Uterus (tissue), 2 donors: ENCODE results near the gene LYST.

ENCODE experiments used
- POLR2A ChIP-seq, 2 donors: fragments of 450-650 bp; IDR thresholded peaks; one replicate each; pipeline ENCODE4 v1.6.1; 2016; ENCODE audit warnings: antibody characterized with exemption in 2 of 2, mild to moderate bottlenecking in 1 of 2, moderate library complexity in 1 of 2
- TF ChIP-seq, protein P1 (sequence below), 4 experiments: fragments of 200-600 bp in 2 of 4; fragments of 450-650 bp in 2 of 4; sonication (generic) in 2 of 4; IDR thresholded peaks; one replicate each; pipeline ENCODE4 v1.5.1; 2016 to 2019; ENCODE audit warnings: antibody characterized with exemption in 4 of 4, mild to moderate bottlenecking in 2 of 4, moderate library complexity in 1 of 4

DNA sequence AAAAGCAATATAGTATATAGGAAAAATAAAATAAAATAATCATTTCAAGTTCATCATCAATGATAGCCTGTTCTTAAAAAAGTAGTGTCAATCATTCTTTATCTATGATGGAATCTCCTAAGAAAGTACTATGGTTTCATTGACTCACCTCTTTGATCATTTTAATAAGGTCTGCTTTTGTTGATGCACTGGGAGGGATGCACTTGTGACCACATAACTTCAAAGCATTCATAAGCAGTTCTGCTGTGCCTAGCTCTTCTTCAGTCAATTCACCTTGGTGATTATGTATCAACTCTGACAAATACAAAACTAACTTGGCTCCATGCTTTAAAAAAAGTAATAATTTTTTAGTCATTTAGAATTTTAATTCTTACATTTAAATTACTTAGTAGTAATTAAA, 132.4 kb downstream of the LYST start:
- TF ChIP-seq POLR2A (IDR thresholded peaks at IDR 0.05): no peak
- TF ChIP-seq, protein P1, sequence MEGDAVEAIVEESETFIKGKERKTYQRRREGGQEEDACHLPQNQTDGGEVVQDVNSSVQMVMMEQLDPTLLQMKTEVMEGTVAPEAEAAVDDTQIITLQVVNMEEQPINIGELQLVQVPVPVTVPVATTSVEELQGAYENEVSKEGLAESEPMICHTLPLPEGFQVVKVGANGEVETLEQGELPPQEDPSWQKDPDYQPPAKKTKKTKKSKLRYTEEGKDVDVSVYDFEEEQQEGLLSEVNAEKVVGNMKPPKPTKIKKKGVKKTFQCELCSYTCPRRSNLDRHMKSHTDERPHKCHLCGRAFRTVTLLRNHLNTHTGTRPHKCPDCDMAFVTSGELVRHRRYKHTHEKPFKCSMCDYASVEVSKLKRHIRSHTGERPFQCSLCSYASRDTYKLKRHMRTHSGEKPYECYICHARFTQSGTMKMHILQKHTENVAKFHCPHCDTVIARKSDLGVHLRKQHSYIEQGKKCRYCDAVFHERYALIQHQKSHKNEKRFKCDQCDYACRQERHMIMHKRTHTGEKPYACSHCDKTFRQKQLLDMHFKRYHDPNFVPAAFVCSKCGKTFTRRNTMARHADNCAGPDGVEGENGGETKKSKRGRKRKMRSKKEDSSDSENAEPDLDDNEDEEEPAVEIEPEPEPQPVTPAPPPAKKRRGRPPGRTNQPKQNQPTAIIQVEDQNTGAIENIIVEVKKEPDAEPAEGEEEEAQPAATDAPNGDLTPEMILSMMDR (IDR thresholded peaks at IDR 0.05): no peak
